Mesothelial cell of epicardium (in vitro differentiated cells): ENCODE results near the gene ETV3L. TPM values are rescaled to one million over a fixed set of nuclear protein-coding genes. Genes with fewer than 3 reads are reported as not detected.

Experiments used
- DNase-seq, 2 experiments: peaks; one replicate each; pipeline ENCODE4 v3.0.0; 2021; ENCODE audit warnings: low spot score in 2 of 2; ENCODE audit not compliant: unreplicated experiment in 2 of 2
- H3K27ac Mint-ChIP-seq: 2 replicates; pipeline ENCODE4 v1.8.0; 2021; ENCODE audit warnings: mixed read lengths
- H3K27me3 Mint-ChIP-seq: 2 replicates; pipeline ENCODE4 v1.8.0; 2021; ENCODE audit warnings: low read depth, mixed read lengths
- H3K36me3 Mint-ChIP-seq: 2 replicates; pipeline ENCODE4 v1.8.0; 2021; ENCODE audit warnings: mixed read lengths
- H3K4me1 Mint-ChIP-seq: 2 replicates; pipeline ENCODE4 v1.8.0; 2021; ENCODE audit warnings: mixed read lengths
- H3K4me3 Mint-ChIP-seq: 2 replicates; pipeline ENCODE4 v1.8.0; 2021; ENCODE audit warnings: mild to moderate bottlenecking, moderate library complexity, mixed read lengths
- H3K9me3 Mint-ChIP-seq: 2 replicates; pipeline ENCODE4 v1.8.0; 2021; ENCODE audit warnings: mixed read lengths
- CTCF ChIP-seq: fragments of 200-600 bp; sonication (generic); IDR thresholded peaks from one replicate; pipeline ENCODE4 v1.5.0; 2021; ENCODE audit warnings: antibody characterized with exemption; ENCODE audit not compliant: unreplicated experiment
- total RNA-seq: library from RNA; stranded (reverse); gene quantifications from 3 replicates; pipeline ENCODE4 v1.2.1, GENCODE V29; 2021

The ETV3L gene
- total RNA-seq, 1 donor from 2014 or later: not detected

- no peaks in the 10 kb centered on the region for H3K9me3 Mint-ChIP-seq
- DNase-seq: no peak
- TF ChIP-seq CTCF: no peak
- peak overlapping the region; percentile 30 for H3K27ac Mint-ChIP-seq
- H3K4me1 Mint-ChIP-seq: peaks cover 71% of the 10 kb centered on the region
- H3K27me3 Mint-ChIP-seq: no peaks in the 10 kb centered on the region
- no peaks in the 10 kb centered on the region for H3K36me3 Mint-ChIP-seq
- no peak overlapping the region for H3K4me3 Mint-ChIP-seq
Measured at GRCh38 chr1:157144509-157144908, 44.9 kb upstream of the ETV3L start.

DNA sequence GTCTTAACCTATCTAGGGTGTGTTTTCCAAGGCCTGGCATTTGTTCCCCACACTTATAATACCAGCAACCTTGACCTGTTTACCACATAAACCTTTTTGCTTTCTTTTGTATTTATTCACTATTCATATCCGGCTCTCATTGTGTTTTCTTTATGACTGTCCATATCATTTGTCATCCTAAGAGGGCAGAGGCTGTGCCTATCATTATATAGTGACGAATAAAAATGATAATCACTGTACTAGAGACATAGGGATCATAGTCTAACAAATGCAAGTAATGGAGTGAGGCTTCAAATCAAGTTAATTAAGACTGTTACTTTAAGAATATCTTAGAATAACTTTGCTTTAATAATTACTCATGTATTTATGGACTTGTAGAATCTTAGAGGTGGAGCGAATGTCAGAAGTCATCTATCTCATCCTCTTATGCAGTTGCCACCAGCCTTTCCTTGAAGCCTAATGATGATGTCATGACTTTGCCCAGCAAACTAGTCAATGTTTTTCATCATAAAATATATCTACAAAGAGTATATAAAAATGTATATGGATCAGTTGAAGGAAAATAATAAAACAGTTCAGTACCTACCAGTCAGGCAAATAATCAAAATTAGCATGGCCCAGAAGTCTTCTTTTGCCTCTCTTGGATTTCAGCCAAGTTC is 43.3 kb upstream of the ETV3L start:
- peaks cover 67% of the 10 kb centered on the region for H3K4me1 Mint-ChIP-seq
- no peak overlapping the region for H3K4me3 Mint-ChIP-seq
- DNase-seq: no peak
- H3K27me3 Mint-ChIP-seq: no peaks in the 10 kb centered on the region
- H3K27ac Mint-ChIP-seq: peak overlapping the region; percentile 55
- no peaks in the 10 kb centered on the region for H3K9me3 Mint-ChIP-seq
- no peaks in the 10 kb centered on the region for H3K36me3 Mint-ChIP-seq
- TF ChIP-seq CTCF: no peak

DNA sequence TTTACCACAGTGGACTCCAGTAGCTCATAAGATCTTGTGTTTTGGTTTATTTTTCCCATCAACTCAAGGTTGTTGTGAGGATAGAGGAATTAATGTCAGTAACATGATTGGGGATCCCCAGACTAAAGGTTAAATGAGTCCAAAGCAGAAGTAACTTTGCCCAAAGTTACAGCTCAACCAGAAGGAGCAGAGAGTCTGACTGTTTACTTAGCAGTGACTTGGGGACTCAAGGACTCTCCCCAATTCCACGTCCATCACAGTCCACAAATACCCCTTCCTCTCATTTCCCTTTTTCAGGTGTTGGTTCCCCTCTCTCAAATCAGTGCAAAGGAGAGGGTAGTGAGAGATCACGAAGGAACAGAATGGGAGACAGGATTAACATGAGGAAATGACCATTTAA is 42.6 kb upstream of the ETV3L start:
- no peak overlapping the region for H3K27ac Mint-ChIP-seq
- no peaks in the 10 kb centered on the region for H3K36me3 Mint-ChIP-seq
- no peak for DNase-seq
- no peak for TF ChIP-seq CTCF
- H3K9me3 Mint-ChIP-seq: no peaks in the 10 kb centered on the region
- H3K4me3 Mint-ChIP-seq: no peak overlapping the region
- peaks cover 68% of the 10 kb centered on the region for H3K4me1 Mint-ChIP-seq
- no peaks in the 10 kb centered on the region for H3K27me3 Mint-ChIP-seq

DNA sequence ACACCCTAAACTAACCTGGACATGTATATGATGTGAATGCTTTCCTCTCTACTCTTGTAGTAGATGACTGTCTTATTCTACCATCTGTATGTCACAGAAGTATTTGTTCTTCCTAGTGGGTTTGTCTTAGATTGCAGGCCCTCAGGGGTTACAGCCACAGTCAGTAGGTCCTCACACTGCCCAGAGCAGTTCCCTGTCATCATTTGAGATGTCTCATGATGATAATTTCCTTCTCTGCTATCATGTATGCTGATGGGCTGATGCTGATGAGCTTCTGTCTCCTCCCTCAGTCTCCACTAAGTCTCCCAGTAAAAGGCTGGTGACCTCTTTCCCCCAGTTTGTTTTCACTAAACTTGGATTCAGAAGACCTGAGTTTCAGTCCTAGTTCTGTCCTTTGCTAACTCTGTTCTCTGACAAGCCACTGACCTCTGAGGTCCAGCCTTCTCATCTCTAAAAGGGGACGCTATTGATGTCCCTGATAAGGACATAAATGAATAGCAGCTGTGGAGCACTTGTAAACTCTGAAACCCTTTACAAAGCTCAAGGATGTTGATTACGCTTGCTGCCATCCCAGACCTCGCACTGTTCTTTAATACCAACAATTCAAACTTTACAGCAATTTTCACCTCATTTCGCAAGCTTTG is 41.7 kb upstream of the ETV3L start:
- no peaks in the 10 kb centered on the region for H3K27me3 Mint-ChIP-seq
- peak overlapping the region; percentile 40 for H3K27ac Mint-ChIP-seq
- H3K4me1 Mint-ChIP-seq: peaks cover 75% of the 10 kb centered on the region
- no peak for DNase-seq
- H3K4me3 Mint-ChIP-seq: no peak overlapping the region
- no peak for TF ChIP-seq CTCF
- H3K9me3 Mint-ChIP-seq: no peaks in the 10 kb centered on the region
- no peaks in the 10 kb centered on the region for H3K36me3 Mint-ChIP-seq

DNA sequence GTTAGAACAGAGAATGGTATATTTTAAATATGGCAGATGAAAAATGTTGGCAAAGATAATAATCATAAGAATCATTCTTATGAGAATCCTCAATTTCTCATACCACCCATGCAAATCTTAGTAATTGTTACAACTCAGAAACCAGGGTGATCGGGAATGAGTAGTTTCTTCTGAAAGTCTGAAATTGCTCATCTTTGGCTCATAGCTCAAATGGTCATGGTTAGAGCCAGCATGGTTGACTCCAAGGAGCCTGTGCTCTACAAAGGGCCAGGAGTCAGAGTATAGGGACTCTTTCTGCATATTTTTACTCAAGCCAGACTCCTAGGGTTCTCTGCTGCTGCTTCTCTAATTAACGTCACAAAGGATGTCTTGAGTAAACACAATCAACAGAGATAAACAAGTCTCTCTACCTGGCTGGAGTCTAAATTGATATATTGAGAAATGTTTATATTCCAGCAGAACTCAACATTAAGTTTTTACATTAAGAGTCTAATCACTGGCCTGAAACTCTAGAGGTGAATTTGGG is 40.5 kb upstream of the ETV3L start:
- H3K36me3 Mint-ChIP-seq: no peaks in the 10 kb centered on the region
- TF ChIP-seq CTCF: no peak
- H3K27ac Mint-ChIP-seq: peak overlapping the region; percentile 99
- peaks cover 86% of the 10 kb centered on the region for H3K4me1 Mint-ChIP-seq
- no peak for DNase-seq
- H3K9me3 Mint-ChIP-seq: no peaks in the 10 kb centered on the region
- no peaks in the 10 kb centered on the region for H3K27me3 Mint-ChIP-seq
- H3K4me3 Mint-ChIP-seq: no peak overlapping the region
